ENCODE measurements around the gene SHKBP1.
A peak's percentile ranks its signal among the peaks of the same experiment; 100 is the strongest.

Gene SHKBP1

GRCh38 chr19:40601134-40601974, 24.7 kb downstream of the SHKBP1 start, which contains the start of gene LTBP4:
LTBP4 (plus strand) TSS chr19:40601369; CDS start chr19:40601388, 19 bp downstream.
- no peak for DNase-seq

GRCh38 chr19:40603071-40603388, 26.4 kb downstream of the SHKBP1 start:
- no peak for DNase-seq

- DNase-seq: peak; percentile 97
Observed at GRCh38 chr19:40603389-40604170, 26.9 kb downstream of the SHKBP1 start.

- DNase-seq: no peak
Observed at GRCh38 chr19:40604171-40604646, 27.5 kb downstream of the SHKBP1 start.

GRCh38 chr19:40604647-40605215, 28.1 kb downstream of the SHKBP1 start:
- no peak for DNase-seq

- peak; percentile 49 for DNase-seq
Observed at GRCh38 chr19:40605216-40605971, 28.7 kb downstream of the SHKBP1 start.

- no peak for DNase-seq
Observed at GRCh38 chr19:40607311-40608239, 30.9 kb downstream of the SHKBP1 start.

- DNase-seq: no peak
Observed at GRCh38 chr19:40608240-40608621, 31.6 kb downstream of the SHKBP1 start.

GRCh38 chr19:40608957-40609356, 32.3 kb downstream of the SHKBP1 start:
- DNase-seq: no peak

GRCh38 chr19:40609561-40610395, 33.1 kb downstream of the SHKBP1 start:
- DNase-seq: peak; percentile 28

GRCh38 chr19:40610396-40611064, 33.9 kb downstream of the SHKBP1 start:
- DNase-seq: no peak

- DNase-seq: no peak
Observed at GRCh38 chr19:40611096-40611495, 34.4 kb downstream of the SHKBP1 start.

- no peak for DNase-seq
Observed at GRCh38 chr19:40611900-40612698, 35.4 kb downstream of the SHKBP1 start.

GRCh38 chr19:40612831-40613689, 36.4 kb downstream of the SHKBP1 start:
- DNase-seq: no peak

GRCh38 chr19:40613690-40614621, 37.3 kb downstream of the SHKBP1 start:
- DNase-seq: peak; percentile 68

- peak; percentile 66 for DNase-seq
Observed at GRCh38 chr19:40614622-40615411, 38.1 kb downstream of the SHKBP1 start.
